Vagina (tissue), 2 donors: Measurements from ENCODE around the gene PDZD4.

Experiments used
- CTCF ChIP-seq, 3 experiments: fragments of 450-650 bp in 2 of 3; fragments of 200-600 bp in 1 of 3; sonication (generic) in 1 of 3; IDR thresholded peaks; one replicate each; pipeline ENCODE4 v1.5.1; 2017 to 2019; ENCODE audit warnings: antibody characterized with exemption in 3 of 3, mild to moderate bottlenecking in 2 of 3, moderate library complexity in 2 of 3
- POLR2A ChIP-seq, 2 donors: fragments of 450-650 bp; IDR thresholded peaks; one replicate each; pipeline ENCODE4 v1.6.1; 2017; ENCODE audit warnings: antibody characterized with exemption in 2 of 2, mild to moderate bottlenecking in 2 of 2, moderate library complexity in 2 of 2

- TF ChIP-seq CTCF (IDR thresholded peaks at IDR 0.05) (no peak), POLR2A (IDR thresholded peaks at IDR 0.05) (no peak)
Measured at GRCh38 chrX:153867671-153868070, 37.3 kb upstream of the PDZD4 start.
